ENCODE measurements around the gene APBA2.
A peak's percentile ranks its signal among the peaks of the same experiment; 100 is the strongest.

The APBA2 gene

GRCh38 chr15:28917791-28918140 is 32.0 kb downstream of the APBA2 start:
- DNase-seq: no peak

- DNase-seq: no peak
Measured at GRCh38 chr15:28918141-28918983, 32.6 kb downstream of the APBA2 start.

GRCh38 chr15:28919201-28919635 is 33.4 kb downstream of the APBA2 start:
- peak; percentile 65 for DNase-seq

DNA sequence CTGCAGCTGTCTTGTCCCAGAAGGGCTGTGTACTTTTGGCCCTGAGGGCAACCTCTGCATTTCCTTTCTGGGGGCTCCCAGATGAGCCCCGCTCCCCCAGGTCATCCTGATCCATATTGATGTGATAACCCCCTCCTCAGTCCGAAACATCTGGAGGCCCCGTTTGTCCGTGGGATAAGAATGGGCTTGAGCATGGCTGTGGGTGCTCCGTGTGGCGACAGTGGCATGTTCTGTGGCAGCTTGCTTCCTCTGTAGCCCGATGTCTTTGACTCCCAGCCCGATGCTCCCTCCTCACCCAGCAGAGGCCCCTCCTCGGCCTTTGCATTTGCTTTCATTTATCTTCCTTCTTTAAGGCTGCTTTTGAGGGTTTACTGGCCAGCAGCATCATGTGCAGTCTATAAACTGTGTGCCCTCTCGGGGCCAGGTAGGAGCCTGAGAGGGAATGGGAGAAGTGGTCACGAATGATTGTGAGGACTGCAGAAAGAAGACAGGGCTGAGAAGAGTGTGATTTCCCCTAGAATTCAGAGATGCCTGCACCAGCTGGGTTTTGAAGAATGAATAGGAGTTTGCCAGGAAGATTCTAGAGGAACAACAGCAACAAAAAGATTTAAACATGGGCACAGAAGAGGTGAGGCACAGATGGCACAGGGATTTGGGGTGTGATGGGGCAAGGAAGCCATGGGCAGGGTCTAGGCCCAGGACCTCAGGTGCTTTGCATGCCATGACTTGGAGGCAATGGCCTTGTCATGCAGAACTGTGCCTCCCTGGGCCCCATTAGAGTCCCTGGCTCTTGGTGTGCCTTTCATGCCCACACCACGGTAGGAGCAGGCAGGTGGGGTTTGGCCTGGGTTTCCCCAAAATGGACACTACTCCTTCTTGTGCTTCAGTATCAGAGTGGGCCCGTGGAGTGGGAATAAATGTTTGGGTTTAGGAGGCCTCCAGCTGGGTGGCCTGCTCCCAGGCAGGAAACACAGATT is 34.2 kb downstream of the APBA2 start:
- no peak for DNase-seq

DNA sequence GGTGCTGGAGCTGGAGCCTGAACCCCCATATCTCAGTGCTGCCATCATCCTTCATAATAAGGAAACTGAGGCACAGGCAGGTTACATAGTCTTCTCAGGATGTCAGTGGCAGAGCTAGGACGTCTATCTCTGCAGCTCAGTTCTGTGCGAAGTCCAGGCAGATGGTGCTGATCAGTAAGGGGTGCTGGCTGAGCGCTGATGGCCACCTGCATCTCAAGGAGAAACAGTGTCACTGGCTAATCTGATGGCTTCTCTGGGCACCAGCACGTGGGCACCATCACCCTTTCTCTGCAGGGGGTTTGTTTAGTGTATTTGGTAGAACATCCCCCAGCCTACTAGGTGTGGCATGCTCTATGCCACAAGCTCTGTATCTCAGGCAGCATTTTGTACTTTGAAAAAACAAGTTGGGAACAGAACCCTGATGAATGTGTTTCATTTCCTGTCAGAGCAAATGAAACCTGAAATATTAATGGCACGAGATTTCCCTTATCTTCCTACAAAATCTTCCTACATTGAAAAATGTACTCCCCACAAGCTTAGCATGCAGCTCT is 35.1 kb downstream of the APBA2 start:
- no peak for DNase-seq

DNA sequence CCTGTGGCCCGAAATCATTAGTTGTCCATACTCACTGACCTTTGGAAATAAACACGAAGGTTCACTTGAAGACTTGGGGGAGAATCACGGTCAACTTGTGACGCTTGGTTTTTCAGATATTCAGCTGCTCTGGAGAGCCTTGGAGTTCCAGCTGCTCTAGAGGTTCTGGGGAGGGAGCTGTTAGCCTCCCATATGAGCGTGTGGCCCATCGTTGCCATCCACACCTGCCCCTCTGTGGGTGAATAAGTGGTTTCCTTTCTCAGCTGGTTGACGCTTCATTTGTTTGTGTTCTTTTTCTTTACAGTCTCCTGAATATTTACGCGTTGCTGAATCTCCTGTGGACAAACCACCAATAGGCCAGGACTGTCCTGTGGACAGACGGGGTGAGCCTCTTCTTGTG is 35.6 kb downstream of the APBA2 start:
- no peak for DNase-seq

- no peak for DNase-seq
Measured at GRCh38 chr15:28921919-28922706, 36.3 kb downstream of the APBA2 start.

- DNase-seq: no peak
Measured at GRCh38 chr15:28922707-28923012, 36.9 kb downstream of the APBA2 start.

DNA sequence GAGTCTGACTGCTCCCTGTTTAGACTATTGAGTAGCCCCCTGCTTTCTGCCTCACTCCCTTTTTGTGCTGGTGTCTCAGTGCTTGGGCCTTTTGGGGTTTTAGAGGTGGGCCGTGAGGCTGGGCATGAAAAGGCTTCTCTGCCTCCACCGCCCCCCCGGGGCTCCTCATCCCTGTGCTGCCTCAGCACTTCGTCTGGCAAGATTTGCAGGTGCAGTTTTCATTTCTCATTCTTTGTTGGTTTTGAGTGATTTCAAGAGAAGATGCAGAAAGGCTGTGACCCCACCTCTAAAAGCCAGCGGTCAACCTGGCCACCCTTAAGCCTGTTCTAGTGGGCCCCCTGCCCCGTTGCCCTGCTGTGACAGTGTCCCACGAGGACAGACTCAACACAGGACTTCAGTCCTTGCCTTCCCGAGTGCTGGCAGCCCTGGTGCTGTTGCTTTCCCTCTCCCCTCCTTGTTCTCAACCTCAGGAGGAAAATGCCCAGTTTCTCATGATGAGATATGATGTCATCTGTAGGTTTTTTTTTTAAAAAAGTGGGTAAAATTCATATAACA is 38.0 kb downstream of the APBA2 start:
- DNase-seq: no peak

DNA sequence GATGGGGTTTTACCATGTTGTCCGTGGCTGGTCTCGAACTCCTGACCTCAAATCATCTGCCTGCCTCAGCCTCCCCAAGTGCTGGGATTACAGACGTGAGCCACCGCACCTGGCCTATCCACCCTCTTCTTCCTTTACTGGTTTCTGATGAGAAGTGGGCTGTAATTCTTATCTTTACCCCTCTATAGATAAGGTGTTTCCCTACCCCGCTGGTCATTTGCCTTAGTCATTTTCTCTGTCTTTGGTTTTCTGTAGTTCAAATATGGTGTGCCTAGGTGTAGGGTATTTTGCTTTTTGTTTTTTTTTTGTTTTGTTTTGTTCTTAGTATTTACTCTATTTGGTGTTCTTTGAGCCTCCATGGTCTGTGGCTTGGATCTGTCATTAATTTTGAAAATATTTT is 41.3 kb downstream of the APBA2 start:
- no peak for DNase-seq

DNA sequence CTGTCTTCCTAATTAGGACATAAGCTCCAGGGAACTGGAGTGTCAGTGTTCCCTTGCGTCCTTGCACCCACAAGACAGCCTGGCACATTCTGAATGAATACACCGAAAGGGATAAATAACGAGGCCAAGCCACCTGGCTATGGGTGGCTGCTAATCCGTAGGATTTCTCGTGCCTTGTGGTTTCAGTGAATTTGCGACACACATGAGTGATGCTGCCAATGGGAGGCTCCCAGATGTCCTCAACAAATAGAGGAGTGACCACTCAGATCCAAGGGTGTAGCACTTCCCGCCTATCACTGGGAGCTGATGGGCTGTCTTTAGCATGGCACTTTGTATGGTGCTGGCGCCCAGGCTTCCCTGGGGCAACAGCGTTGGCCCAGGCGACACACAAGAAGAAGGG is 43.4 kb downstream of the APBA2 start:
- no peak for DNase-seq

DNA sequence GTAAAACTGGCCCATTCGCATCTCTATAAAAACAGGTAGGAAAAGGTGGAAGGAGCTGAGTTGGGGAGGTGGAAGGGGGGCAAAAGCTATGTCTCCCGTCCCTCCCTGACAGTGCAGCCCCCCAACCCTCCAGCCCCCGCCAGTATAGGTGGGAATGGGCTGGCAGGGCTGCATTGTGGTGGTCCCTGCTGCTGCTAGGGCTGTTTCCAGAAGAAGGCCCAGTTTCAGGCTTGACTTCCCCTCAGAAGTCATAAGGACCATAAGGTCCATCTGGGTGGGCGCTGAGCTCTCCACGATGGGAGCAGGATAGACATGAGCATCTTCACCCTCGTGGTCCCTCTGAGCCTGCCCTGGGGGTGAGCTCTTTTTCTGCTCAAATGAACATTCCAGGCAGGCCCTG is 44.2 kb downstream of the APBA2 start:
- no peak for DNase-seq

DNA sequence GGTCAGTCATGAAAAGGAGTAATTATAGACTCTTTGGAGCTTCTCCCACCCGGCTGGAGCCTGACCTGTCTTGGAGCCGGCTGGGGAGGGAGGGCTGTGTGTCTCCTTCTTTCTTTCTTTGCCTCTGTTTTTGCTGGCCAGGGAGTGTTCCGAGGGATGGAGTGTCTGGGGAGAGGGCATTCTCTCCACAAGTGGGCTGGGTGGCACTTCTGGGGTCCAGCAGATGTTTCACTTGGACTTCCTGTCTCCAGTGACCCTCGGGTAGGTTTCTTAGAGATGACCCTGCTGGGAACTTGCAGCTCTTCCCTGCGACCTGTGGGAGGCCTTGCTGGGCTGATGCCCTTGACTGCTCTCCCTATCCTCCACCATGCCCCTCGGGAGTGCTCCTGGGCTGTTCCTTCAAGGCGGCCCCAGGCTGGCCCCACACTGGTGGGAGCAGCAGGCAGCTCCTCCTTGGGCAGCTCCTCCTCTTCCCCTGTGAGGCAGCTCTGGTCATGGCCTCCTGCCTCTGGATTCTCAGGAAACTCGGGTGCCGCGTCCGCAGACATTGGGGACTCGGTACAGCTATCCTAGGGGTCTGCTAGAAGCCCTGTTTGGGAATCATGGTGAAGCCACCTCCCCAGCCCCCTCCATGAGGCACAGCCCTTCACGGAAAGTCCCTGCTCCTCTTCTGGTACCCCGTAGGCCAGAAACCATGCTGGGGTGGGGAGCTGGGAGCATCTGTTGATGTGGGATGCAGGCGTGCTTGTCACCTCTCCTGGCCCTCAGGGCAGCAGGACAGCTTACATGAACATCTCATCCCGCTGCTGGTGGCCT is 44.9 kb downstream of the APBA2 start:
- DNase-seq: no peak

DNA sequence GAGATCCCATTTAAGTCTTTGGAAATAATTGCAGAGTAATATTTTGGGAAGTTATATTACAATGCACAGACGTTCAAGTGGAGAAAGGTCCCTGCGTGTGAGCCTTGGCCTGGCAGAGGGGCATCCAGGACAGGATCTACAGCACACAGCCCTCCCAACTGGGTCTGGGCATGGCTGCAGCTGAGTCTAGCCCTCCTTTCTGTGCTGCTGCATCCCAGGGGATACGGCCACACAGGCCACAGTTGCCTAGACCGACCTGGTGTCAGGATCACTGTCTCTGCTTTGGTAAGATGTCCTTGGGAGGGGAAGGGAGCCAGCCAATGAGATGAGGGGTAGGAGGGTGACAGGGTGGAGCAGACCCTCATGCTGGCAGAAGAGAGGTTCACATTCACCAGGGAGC is 46.1 kb downstream of the APBA2 start:
- DNase-seq: no peak

DNA sequence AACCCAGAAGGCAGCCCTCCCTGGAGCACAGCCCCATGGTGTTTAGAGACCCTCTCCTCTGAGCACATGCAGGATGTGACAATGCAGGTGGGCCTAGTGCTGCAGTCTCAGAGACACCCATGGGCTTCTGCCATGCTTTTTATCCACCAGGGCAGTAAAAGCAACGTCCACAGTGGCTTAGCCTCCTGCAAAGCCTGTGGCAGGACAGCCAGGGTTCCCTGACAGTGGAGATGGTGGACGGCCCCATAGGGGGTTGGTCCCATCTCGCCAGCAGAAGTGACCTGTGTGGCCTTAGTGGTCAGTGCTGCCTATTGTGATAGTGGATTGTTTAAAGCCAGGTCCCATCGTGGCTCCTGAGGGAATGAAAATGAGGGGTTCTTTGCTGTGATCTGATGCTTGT is 46.6 kb downstream of the APBA2 start:
- DNase-seq: no peak

- no peak for DNase-seq
Measured at GRCh38 chr15:28933710-28934445, 48.1 kb downstream of the APBA2 start.

DNA sequence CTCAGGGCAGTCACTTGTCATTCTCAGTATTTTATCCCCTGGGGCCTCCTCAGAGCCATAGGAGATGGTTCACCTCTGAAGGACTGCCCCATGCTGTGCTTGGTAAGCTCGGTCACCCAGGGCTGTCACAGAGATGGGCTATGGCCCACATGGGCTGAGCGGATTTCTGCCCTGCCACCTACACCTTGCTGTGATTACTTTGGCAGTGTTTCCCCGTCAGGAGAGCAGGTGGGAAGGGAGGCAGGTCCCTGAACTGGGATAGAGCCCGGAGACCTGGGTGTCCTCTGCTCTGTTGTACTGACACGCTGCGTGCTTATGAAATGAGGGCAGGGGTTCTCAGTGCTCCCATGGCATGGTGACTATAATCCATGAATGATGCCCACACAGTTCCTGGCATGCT is 48.9 kb downstream of the APBA2 start:
- DNase-seq: no peak

GRCh38 chr15:28935316-28935715 is 49.5 kb downstream of the APBA2 start:
- DNase-seq: peak; percentile 63

- no peak for DNase-seq
Measured at GRCh38 chr15:28936081-28936480, 50.3 kb downstream of the APBA2 start.

DNA sequence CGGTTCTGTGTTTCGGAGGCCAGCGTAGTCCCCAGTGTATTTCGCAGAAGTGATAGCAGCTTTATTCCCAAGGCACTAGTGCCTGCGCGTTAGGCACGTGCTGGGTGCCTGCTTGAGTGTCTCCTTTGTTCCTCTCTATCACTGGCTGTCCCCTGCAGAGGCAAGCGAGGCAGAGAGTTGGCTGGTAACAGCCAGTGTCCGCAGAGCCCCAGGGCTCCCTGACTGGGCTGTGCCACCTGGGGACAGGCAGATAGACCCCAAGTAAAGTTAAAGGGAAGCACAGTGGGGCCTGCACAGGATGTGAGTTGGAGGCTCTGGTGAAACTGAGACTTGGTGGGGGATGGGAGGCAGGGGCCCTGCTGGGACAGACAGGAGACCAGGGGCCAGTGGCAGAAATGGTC is 50.7 kb downstream of the APBA2 start:
- DNase-seq: no peak

DNA sequence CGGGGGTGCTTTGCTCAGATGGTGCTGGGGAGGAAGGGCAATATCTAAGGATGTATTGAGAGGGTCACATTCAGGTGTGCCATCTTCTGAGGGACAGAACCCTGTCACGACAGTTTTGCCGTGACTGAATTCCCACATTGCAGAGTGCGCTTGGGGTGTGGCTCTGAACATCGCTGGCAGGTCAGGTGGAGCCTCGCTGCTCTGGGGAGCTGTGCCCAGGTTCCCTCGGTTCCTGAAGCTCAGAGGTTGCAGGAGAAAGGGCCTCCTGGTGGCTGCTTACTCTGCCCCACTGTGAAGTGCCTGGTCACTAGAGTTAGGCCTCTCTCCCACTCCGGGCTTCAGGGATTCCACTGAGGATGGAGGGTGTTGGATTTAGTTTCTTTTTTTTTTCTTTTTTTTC is 51.5 kb downstream of the APBA2 start:
- DNase-seq: no peak

Measured in activated CD4-positive, alpha-beta T cell treated with anti-CD3 and anti-CD28 coated beads for 48 hours (primary cell).